ENCODE measurements around the gene CPEB1. TPM values are rescaled to one million over a fixed set of nuclear protein-coding genes. Genes with fewer than 3 reads are reported as not detected.

The CPEB1 gene
- total and polyA plus RNA-seq, 8 donors, result 0.42 to 2.9 (median 1.1) TPM

DNA sequence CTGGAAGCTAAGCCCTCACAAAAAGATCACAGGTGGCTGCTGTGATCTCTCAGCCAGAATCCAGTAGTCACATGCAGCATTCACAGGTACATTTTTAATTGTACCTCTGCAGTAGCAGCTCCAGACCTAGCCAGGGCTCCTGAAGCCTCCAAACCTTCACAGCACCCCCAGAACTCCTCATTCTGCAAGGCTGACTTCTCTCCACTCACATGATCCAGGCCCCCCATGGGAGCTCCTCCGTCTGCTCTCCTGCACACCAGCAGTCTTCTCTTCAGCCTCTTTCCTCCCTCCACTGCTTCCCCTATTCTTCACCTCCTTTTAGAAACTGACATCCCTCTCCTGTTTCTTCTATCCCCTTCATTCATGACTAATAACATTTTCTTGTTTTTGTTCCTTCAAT is 13.2 kb upstream of the CPEB1 start:
- H3K27ac ChIP-seq, result no peak overlapping the region
- no peaks in the 10 kb centered on the region for H3K9me3 ChIP-seq
- H3K36me3 ChIP-seq, result no peaks in the 10 kb centered on the region
- H3K4me3 ChIP-seq, result no peak overlapping the region
- no peaks in the 10 kb centered on the region for H3K27me3 ChIP-seq
- H3K4me1 ChIP-seq, result no peaks in the 10 kb centered on the region
- DNase-seq, result no peak
- ATAC-seq, result no peak
- TF ChIP-seq CTCF (IDR thresholded peaks at IDR 0.05), result no peak
- WGBS, 2 donors, result 48 to 59% methylated on average over 1 of the region's 1 CpG
- no peak for FAIRE-seq
- intact Hi-C loops (cut with DNase I), result no loop called here

- DNase-seq (no peak), ATAC-seq (no peak), FAIRE-seq (no peak)
- H3K27me3 ChIP-seq, result no peaks in the 10 kb centered on the region
- intact Hi-C loops (cut with DNase I), result no loop called here
- no peaks in the 10 kb centered on the region for H3K36me3 ChIP-seq
- TF ChIP-seq CTCF (IDR thresholded peaks at IDR 0.05), result no peak
- H3K4me1 ChIP-seq, result no peaks in the 10 kb centered on the region
- no peak overlapping the region for H3K27ac ChIP-seq
- no peaks in the 10 kb centered on the region for H3K9me3 ChIP-seq
- 59 to 67% methylated on average over 7 of the region's 7 CpGs for WGBS, 2 donors
- H3K4me3 ChIP-seq, result no peak overlapping the region
Observed at GRCh38 chr15:82656641-82657266, 9.6 kb upstream of the CPEB1 start.

DNA sequence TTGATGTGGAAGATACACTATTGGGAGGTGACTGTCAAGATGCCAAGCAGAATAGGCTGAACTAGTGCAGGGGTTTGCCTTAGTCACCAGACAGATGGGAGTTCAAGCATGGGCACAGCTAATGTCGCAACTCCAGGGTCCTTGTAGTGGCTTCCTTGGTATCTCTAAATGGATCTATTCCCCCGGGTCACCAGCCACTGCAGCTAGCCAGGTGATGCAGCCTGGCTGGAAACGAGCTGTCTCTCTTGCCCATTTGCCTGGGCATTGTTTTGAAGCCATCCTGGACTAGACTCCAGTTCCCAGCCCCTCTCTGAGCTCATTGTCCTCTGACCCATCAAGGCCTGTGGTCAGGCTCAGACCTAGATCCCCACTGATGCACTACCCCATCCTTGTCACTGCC is 8.4 kb upstream of the CPEB1 start:
- DNase-seq, result no peak
- no peak overlapping the region for H3K4me3 ChIP-seq
- intact Hi-C loops (cut with DNase I), result no loop called here
- no peak for TF ChIP-seq CTCF (IDR thresholded peaks at IDR 0.05)
- H3K9me3 ChIP-seq, result no peaks in the 10 kb centered on the region
- H3K27ac ChIP-seq, result no peak overlapping the region
- no peak for FAIRE-seq
- no peak for ATAC-seq
- H3K36me3 ChIP-seq, result no peaks in the 10 kb centered on the region
- 65 to 68% methylated on average over 3 of the region's 3 CpGs for WGBS, 2 donors
- no peaks in the 10 kb centered on the region for H3K27me3 ChIP-seq
- H3K4me1 ChIP-seq, result no peaks in the 10 kb centered on the region

- no peak for FAIRE-seq
- intact Hi-C loops (cut with DNase I), result no loop called here
Observed at GRCh38 chr15:82653483-82654168, 6.5 kb upstream of the CPEB1 start.

More at GRCh38 chr15:82653483-82654168, 6.5 kb upstream of the CPEB1 start:
- ATAC-seq (no peak), DNase-seq (no peak)
- Histone ChIP-seq H3K27me3 (no peaks in the 10 kb centered on the region), H3K27ac (no peak overlapping the region), H3K36me3 (no peaks in the 10 kb centered on the region), H3K4me1 (no peaks in the 10 kb centered on the region), H3K9me3 (no peaks in the 10 kb centered on the region), H3K4me3 (no peak overlapping the region)
- WGBS, 2 donors, result 63 to 66% methylated on average over 3 of the region's 3 CpGs
- TF ChIP-seq CTCF (IDR thresholded peaks at IDR 0.05), result no peak
